ENCODE results near the gene KLHL13. TPM values are rescaled to one million over a fixed set of nuclear protein-coding genes. Genes with fewer than 3 reads are reported as not detected.
"Not testable (repeated sequence)": the region's sequence is repeated elsewhere in the genome, so short reads cannot be mapped to it uniquely, and the experiment has no call there.

KLHL13 gene
- under 1 TPM; 0.29 to 0.42 TPM for total RNA-seq

DNA sequence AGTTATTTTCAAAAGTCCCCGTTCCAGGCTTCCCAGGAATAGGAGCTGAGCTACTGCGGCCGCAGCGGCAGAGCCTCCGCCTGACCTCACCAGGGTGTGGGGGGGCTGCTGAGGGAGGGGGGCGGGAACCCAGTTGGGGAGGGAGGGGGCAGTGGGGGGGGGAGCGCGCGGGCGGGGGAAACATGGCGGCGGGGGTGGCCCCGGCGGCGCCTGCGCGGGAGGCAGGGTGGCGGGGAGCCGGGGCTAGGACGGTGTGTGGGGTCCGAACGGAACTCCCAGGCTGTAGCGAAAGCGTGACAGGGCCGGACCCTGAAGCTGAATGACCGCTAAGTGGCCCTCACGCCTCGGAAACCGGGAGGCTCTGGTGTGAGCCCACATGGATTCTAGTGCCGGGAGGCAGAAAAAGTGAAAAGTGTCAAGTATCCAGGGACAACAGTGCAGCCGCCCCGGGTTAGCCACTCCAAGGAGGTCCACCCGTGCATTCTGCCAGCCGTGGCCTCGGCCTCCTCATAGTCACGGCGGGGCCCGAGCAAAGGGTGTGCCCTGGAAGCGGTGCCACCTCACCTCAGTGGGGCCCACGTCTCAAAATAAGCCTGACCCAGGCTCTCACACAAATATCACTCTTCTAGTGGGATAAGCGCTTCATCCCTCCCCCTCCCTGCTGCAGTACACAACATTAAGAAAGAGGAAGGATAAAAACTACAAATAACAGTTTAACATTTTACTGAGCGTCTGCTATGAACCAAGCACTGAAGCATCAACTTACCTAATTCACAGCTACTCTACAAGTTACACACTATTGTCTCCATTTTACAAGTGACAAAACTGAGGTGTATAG, at the start of gene KLHL13:
KLHL13 (minus strand) TSS at position 98 of the 838 bp plus-strand sequence. CDS start 88,337 bp downstream, outside the sequence.
- ChIA-PET POLR2A (no interaction called here), CTCF (no interaction called here)

- ChIA-PET CTCF (interaction anchor here (0.6 kb wide), 1 partner anchor 54 kb away, joined by 3 read pairs; no protein-coding TSS in a partner anchor), POLR2A (no interaction called here)
Observed at GRCh38 chrX:118164138-118164537, 47.5 kb upstream of the KLHL13 start.

DNA sequence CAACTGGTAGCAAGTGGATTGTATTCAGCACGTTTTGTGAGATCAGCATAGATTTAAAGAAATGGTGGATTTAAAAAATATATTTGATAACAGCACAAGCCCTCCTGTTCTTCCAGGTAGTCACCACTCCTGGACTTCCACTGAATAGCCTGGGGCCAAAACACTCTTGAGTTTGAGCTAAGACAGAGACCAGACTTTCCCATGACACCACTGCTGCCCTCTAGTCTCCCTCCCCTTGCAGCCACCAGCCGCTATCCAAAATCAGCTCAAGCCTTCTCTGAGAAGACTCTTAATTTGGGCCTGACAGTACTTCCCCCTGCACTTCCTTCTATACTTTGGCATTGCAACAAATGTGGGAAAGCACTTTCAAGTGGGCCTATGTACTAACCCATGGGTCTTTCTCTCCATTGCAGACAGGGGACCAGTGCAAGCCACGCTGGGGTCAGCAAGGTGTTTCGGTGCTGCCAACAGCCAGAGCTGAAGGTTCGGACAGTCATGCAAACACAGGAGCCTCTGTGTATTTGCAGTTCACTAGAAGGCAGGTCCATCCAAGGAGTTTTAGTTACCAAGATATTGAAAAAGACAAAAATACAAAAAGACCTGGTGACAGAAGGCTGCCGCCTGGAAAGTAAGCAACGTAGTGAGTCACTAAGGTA, 40.5 kb upstream of the KLHL13 start:
- CTCF ChIA-PET = no interaction called here
- POLR2A ChIA-PET = no interaction called here

DNA sequence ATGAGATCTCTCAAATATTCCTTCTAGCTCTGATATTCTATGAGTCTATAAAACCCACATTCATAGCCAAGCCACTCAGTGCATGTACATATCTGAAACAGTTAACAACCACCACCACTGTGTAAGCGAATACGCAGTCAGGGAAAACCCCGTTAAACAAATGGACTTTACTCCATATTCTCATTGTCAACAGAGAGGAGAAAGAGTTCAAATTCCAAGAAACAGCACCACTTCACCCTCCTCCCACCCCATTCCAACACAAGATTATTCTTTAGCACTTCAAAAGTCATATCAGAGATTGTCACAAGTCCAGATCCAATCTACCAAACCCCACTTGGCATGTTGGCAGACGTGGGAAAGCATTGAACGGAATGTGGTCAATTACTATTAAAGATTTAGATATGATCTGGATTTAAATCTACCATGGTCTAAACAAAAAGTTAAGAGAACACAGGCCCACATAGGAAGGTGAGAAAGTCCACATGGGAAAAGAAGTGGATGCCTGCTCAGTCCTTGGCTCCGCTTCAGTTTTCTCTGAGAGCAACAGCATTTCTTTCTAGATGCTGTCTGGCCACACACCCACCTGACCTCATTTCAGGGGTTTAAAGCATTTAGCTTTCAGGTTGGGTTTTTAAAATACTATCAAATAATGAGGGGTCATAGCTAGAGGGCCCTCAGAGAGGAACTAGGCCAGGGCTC, 39.8 kb upstream of the KLHL13 start:
- ChIA-PET CTCF (no interaction called here), POLR2A (no interaction called here)

- ChIA-PET CTCF (no interaction called here), POLR2A (no interaction called here)
Observed at GRCh38 chrX:118153270-118153669, 36.7 kb upstream of the KLHL13 start.

GRCh38 chrX:118152721-118153120, 36.1 kb upstream of the KLHL13 start:
- ChIA-PET CTCF (no interaction called here), POLR2A (no interaction called here)

GRCh38 chrX:118148737-118149136, 32.1 kb upstream of the KLHL13 start:
- CTCF ChIA-PET = no interaction called here
- POLR2A ChIA-PET = no interaction called here

GRCh38 chrX:118147771-118148170, 31.2 kb upstream of the KLHL13 start:
- CTCF ChIA-PET, POLR2A ChIA-PET: not testable (repeated sequence)

- POLR2A ChIA-PET = no interaction called here
- CTCF ChIA-PET = no interaction called here
Observed at GRCh38 chrX:118143578-118143977, 27.0 kb upstream of the KLHL13 start.

DNA sequence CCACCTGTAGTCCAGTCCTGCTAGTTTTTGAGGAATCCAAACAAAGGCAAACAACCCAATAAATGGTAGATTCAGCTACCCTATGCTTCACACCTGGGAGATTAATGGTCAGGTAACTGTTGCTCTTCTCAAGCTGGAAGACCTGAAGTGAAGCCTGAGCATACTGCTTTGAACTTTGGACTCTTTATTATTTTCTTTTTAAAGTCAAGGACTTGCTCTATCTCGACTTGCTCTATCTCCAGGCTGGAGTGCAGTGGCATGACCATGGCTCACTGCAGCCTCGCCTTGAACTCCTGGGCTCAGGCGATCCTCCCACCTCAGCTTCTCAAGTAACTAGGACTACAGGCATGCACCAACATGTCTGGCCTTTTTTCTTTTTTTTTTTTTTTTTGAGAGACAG, 14.7 kb upstream of the KLHL13 start:
- ChIA-PET POLR2A (no interaction called here), CTCF (no interaction called here)

GRCh38 chrX:118129681-118130080, 13.1 kb upstream of the KLHL13 start:
- CTCF ChIA-PET = no interaction called here
- POLR2A ChIA-PET = no interaction called here

DNA sequence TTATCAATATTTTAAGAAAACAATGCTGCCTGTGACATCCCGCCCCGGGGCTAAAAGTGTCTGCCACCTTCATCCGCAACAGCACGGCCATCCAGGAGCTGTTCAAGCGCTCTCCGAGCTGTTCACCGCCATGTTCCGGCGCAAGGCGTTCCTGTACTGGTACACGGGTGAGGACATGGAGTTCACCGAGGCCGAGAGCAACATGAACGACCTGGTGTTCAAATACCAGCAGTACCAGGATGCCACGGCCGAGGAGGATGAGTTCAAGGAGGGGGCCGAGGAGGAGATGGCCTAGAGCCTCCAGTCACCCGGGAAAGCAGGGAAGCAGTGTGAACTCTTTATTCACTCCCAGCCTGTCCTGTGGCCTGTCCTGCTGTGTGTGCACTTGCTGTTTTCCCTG, 12.1 kb upstream of the KLHL13 start:
- CTCF ChIA-PET = no interaction called here
- POLR2A ChIA-PET = no interaction called here

DNA sequence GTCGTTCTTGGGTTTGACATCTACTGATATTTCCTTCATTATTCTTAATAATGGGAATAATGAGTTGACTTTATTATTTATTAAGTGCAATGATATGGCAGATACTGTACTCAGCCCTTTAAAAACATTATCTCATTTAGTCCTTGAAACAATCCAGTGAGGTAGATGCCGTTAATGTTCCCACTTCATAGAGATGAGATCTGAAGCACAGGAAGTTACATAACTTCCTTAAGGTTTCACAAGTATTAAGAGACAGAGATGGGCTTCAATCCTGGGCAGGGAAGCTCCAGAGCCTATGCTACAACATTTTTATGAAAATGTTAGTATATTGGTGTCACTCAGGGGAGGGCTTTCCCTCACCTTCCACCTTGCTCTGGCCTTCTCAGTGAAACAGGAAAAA, 9.7 kb upstream of the KLHL13 start:
- POLR2A ChIA-PET = no interaction called here
- CTCF ChIA-PET = no interaction called here

GRCh38 chrX:118124243-118124642, 7.6 kb upstream of the KLHL13 start:
- CTCF ChIA-PET = not testable (repeated sequence)

DNA sequence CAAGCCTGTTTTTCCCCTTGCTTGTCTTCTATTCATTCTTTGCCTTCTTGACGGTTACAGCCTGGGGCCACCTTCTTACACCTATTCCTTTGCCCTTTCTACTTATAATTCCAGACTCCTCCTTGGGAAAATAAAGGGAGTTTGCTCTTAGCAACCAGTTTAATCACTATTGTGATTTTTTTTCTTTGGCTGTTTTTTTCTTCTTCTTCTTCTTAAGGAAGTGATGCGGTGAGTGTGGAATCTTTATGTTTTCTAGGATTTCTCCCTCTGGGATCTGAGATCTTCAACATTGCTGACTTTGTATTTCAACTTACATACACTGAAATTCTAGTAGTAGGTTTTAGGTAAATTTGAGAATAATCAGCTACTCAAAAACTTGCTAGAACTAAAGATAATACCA, 1.1 kb upstream of the KLHL13 start:
- POLR2A ChIA-PET = no interaction called here
- CTCF ChIA-PET = no interaction called here

More at GRCh38 chrX:118124243-118124642, 7.6 kb upstream of the KLHL13 start:
- POLR2A ChIA-PET = not testable (repeated sequence)

DNA sequence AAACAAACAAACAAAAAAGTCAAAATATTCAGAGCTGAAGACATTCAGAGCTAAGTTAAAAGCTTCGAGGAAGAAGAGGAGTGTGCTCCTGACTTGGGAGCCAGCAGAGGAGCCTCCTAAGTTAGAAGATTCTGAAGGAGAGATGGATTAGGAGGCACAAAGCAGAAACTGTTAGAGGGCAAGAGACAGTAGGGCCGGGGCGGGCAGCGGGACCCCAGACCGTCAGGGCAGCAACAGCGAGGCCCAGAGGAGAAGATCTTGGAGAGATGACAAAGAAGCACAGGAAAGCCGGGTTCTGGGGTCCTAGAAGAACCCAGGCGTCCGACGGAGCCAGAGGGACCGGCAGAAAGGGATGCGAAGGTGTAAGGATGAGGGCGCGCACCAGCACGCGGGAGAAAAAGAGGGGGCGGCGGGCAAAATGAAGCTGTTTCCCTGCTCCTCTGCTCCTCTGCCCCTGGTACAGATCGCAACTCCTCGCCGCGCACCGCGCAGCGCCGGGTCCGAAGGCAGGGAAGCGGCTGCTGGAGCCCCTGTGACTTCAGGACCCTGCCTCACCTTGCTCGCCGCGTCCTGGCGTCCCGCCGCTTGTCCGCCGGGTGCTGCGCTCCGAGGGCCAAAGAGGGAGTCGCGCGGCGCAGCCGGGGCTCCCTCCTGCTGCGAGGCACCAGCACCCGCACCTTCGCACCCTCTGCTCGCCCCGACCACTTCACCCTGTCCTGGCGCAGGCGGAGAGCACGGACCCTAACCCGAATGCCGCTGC, 477 bp downstream of the KLHL13 start:
- POLR2A ChIA-PET = no interaction called here
- CTCF ChIA-PET = no interaction called here

DNA sequence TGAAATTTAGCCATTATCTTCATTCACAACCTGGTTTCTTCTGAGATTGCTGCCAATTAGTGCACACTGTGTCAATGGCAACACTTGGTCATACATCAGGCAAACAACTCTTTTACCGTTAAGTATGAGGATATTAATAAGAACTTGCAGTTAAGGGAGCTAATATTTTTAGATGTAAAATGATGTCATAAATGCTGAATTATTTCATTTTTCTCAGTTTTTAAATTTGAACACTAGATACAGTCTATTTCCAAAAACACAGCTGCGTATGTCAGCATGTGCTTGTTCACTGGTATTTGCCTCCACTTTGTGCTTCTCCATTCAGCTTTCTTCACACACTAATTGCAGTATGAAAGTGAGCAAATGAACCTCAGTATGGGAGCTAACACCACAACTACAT, 1.6 kb downstream of the KLHL13 start:
- POLR2A ChIA-PET = no interaction called here
- CTCF ChIA-PET = no interaction called here

GRCh38 chrX:118109065-118109464, 7.5 kb downstream of the KLHL13 start:
- ChIA-PET POLR2A (no interaction called here), CTCF (no interaction called here)

DNA sequence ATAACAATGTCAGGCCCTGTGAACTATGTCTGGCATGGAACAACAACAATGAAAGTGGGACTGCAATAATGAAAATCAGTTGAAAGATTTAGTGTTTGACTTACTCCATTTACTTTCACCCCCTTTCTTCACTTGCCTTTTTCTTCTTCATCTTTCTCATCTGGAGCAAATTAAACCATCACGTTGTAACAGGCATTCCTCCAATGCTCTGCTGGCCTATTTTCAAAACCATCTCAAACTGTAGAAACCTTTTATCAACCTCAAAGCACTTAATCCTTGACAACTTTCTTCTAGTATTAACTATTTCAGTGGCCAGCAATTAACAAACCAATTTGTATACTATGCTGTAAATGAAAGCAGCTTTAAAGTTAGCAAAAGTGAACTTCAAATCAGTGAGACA, 8.3 kb downstream of the KLHL13 start:
- ChIA-PET POLR2A (no interaction called here), CTCF (no interaction called here)

- ChIA-PET POLR2A (no interaction called here), CTCF (no interaction called here)
Observed at GRCh38 chrX:118100091-118100490, 16.5 kb downstream of the KLHL13 start.

GRCh38 chrX:118088084-118088483, 28.5 kb downstream of the KLHL13 start:
- POLR2A ChIA-PET = no interaction called here

More at GRCh38 chrX:118088084-118088483, 28.5 kb downstream of the KLHL13 start:
- CTCF ChIA-PET = no interaction called here

All from activated CD8-positive, alpha-beta memory T cell treated with anti-CD3 and anti-CD28 coated beads for 36 hours (primary cell).